ENCODE results near the gene TRPM3.
"Not testable (repeated sequence)": the region's sequence is repeated elsewhere in the genome, so short reads cannot be mapped to it uniquely, and the experiment has no call there.

Gene TRPM3

GRCh38 chr9:70773579-70773978, 347.8 kb downstream of the TRPM3 start:
- Histone ChIP-seq H3K27ac (ENCODE audit: low read depth, low read length) (no peak overlapping the region), H3K9ac (ENCODE audit: low read depth in 1 of 2, low read length in 2 of 2) (no peak overlapping the region), H3K9me3 (ENCODE audit: control insufficient read depth in 1 of 2, low read length in 2 of 2) (no peaks in the 10 kb centered on the region), H3K4me1 (ENCODE audit: control insufficient read depth in 1 of 2, insufficient read depth in 2 of 2, low read length in 2 of 2) (no peaks in the 10 kb centered on the region), H3K36me3 (ENCODE audit: control insufficient read depth in 1 of 2, insufficient read depth in 2 of 2, low read length in 2 of 2) (no peaks in the 10 kb centered on the region), H3K27me3 (ENCODE audit: control insufficient read depth in 1 of 2, insufficient read depth in 2 of 2, low read length in 2 of 2) (no peaks in the 10 kb centered on the region), H3K4me3 (ENCODE audit: low read depth in 1 of 2, low read length in 2 of 2) (no peak overlapping the region)

- Histone ChIP-seq H3K9me3 (ENCODE audit: control insufficient read depth in 1 of 2, low read length in 2 of 2) (no peaks in the 10 kb centered on the region), H3K9ac (ENCODE audit: low read depth in 1 of 2, low read length in 2 of 2) (no peak overlapping the region), H3K4me3 (ENCODE audit: low read depth in 1 of 2, low read length in 2 of 2) (no peak overlapping the region), H3K27me3 (ENCODE audit: control insufficient read depth in 1 of 2, insufficient read depth in 2 of 2, low read length in 2 of 2) (no peaks in the 10 kb centered on the region), H3K27ac (ENCODE audit: low read depth, low read length) (no peak overlapping the region), H3K4me1 (ENCODE audit: control insufficient read depth in 1 of 2, insufficient read depth in 2 of 2, low read length in 2 of 2) (no peaks in the 10 kb centered on the region), H3K36me3 (ENCODE audit: control insufficient read depth in 1 of 2, insufficient read depth in 2 of 2, low read length in 2 of 2) (no peaks in the 10 kb centered on the region)
Measured at GRCh38 chr9:70772601-70773000, 348.8 kb downstream of the TRPM3 start.

GRCh38 chr9:70765946-70766345, 355.5 kb downstream of the TRPM3 start:
- Histone ChIP-seq H3K9me3 (ENCODE audit: control insufficient read depth in 1 of 2, low read length in 2 of 2) (no peaks in the 10 kb centered on the region), H3K4me1 (ENCODE audit: control insufficient read depth in 1 of 2, insufficient read depth in 2 of 2, low read length in 2 of 2) (no peaks in the 10 kb centered on the region), H3K9ac (ENCODE audit: low read depth in 1 of 2, low read length in 2 of 2) (no peak overlapping the region), H3K27ac (ENCODE audit: low read depth, low read length) (no peak overlapping the region), H3K36me3 (ENCODE audit: control insufficient read depth in 1 of 2, insufficient read depth in 2 of 2, low read length in 2 of 2) (no peaks in the 10 kb centered on the region), H3K4me3 (ENCODE audit: low read depth in 1 of 2, low read length in 2 of 2) (no peak overlapping the region), H3K27me3 (ENCODE audit: control insufficient read depth in 1 of 2, insufficient read depth in 2 of 2, low read length in 2 of 2) (no peaks in the 10 kb centered on the region)

GRCh38 chr9:70761139-70761670, 360.2 kb downstream of the TRPM3 start:
- H3K4me1 ChIP-seq (ENCODE audit: control insufficient read depth in 1 of 2, insufficient read depth in 2 of 2, low read length in 2 of 2): no peaks in the 10 kb centered on the region
- H3K36me3 ChIP-seq (ENCODE audit: control insufficient read depth in 1 of 2, insufficient read depth in 2 of 2, low read length in 2 of 2): no peaks in the 10 kb centered on the region
- H3K9me3 ChIP-seq (ENCODE audit: control insufficient read depth in 1 of 2, low read length in 2 of 2): no peaks in the 10 kb centered on the region
- no peak overlapping the region for H3K4me3 ChIP-seq (ENCODE audit: low read depth in 1 of 2, low read length in 2 of 2)
- no peaks in the 10 kb centered on the region for H3K27me3 ChIP-seq (ENCODE audit: control insufficient read depth in 1 of 2, insufficient read depth in 2 of 2, low read length in 2 of 2)
- no peak overlapping the region for H3K9ac ChIP-seq (ENCODE audit: low read depth in 1 of 2, low read length in 2 of 2)
- no peak overlapping the region for H3K27ac ChIP-seq (ENCODE audit: low read depth, low read length)

- Histone ChIP-seq H3K9me3 (ENCODE audit: control insufficient read depth in 1 of 2, low read length in 2 of 2) (no peaks in the 10 kb centered on the region), H3K4me1 (ENCODE audit: control insufficient read depth in 1 of 2, insufficient read depth in 2 of 2, low read length in 2 of 2) (no peaks in the 10 kb centered on the region), H3K27me3 (ENCODE audit: control insufficient read depth in 1 of 2, insufficient read depth in 2 of 2, low read length in 2 of 2) (no peaks in the 10 kb centered on the region), H3K27ac (ENCODE audit: low read depth, low read length) (no peak overlapping the region), H3K36me3 (ENCODE audit: control insufficient read depth in 1 of 2, insufficient read depth in 2 of 2, low read length in 2 of 2) (no peaks in the 10 kb centered on the region), H3K9ac (ENCODE audit: low read depth in 1 of 2, low read length in 2 of 2) (no peak overlapping the region), H3K4me3 (ENCODE audit: low read depth in 1 of 2, low read length in 2 of 2) (no peak overlapping the region)
Measured at GRCh38 chr9:70760228-70760627, 361.2 kb downstream of the TRPM3 start.

GRCh38 chr9:70753311-70753710, 368.1 kb downstream of the TRPM3 start:
- H3K27me3 ChIP-seq (ENCODE audit: control insufficient read depth in 1 of 2, insufficient read depth in 2 of 2, low read length in 2 of 2): no peaks in the 10 kb centered on the region
- no peak overlapping the region for H3K9ac ChIP-seq (ENCODE audit: low read depth in 1 of 2, low read length in 2 of 2)
- no peaks in the 10 kb centered on the region for H3K4me1 ChIP-seq (ENCODE audit: control insufficient read depth in 1 of 2, insufficient read depth in 2 of 2, low read length in 2 of 2)
- no peak overlapping the region for H3K27ac ChIP-seq (ENCODE audit: low read depth, low read length)
- H3K4me3 ChIP-seq (ENCODE audit: low read depth in 1 of 2, low read length in 2 of 2): no peak overlapping the region
- no peaks in the 10 kb centered on the region for H3K36me3 ChIP-seq (ENCODE audit: control insufficient read depth in 1 of 2, insufficient read depth in 2 of 2, low read length in 2 of 2)
- H3K9me3 ChIP-seq (ENCODE audit: control insufficient read depth in 1 of 2, low read length in 2 of 2): no peaks in the 10 kb centered on the region

GRCh38 chr9:70749066-70749465, 372.4 kb downstream of the TRPM3 start:
- H3K9ac ChIP-seq (ENCODE audit: low read depth in 1 of 2, low read length in 2 of 2): no peak overlapping the region
- no peaks in the 10 kb centered on the region for H3K36me3 ChIP-seq (ENCODE audit: control insufficient read depth in 1 of 2, insufficient read depth in 2 of 2, low read length in 2 of 2)
- no peaks in the 10 kb centered on the region for H3K4me1 ChIP-seq (ENCODE audit: control insufficient read depth in 1 of 2, insufficient read depth in 2 of 2, low read length in 2 of 2)

GRCh38 chr9:70747261-70747718, 374.1 kb downstream of the TRPM3 start:
- no peak overlapping the region for H3K9ac ChIP-seq (ENCODE audit: low read depth in 1 of 2, low read length in 2 of 2)
- H3K27ac ChIP-seq (ENCODE audit: low read depth, low read length): no peak overlapping the region
- no peaks in the 10 kb centered on the region for H3K9me3 ChIP-seq (ENCODE audit: control insufficient read depth in 1 of 2, low read length in 2 of 2)
- no peaks in the 10 kb centered on the region for H3K27me3 ChIP-seq (ENCODE audit: control insufficient read depth in 1 of 2, insufficient read depth in 2 of 2, low read length in 2 of 2)
- no peaks in the 10 kb centered on the region for H3K4me1 ChIP-seq (ENCODE audit: control insufficient read depth in 1 of 2, insufficient read depth in 2 of 2, low read length in 2 of 2)
- no peaks in the 10 kb centered on the region for H3K36me3 ChIP-seq (ENCODE audit: control insufficient read depth in 1 of 2, insufficient read depth in 2 of 2, low read length in 2 of 2)
- H3K4me3 ChIP-seq (ENCODE audit: low read depth in 1 of 2, low read length in 2 of 2): no peak overlapping the region

More at GRCh38 chr9:70749066-70749465, 372.4 kb downstream of the TRPM3 start:
- Histone ChIP-seq H3K27ac (ENCODE audit: low read depth, low read length) (no peak overlapping the region), H3K27me3 (ENCODE audit: control insufficient read depth in 1 of 2, insufficient read depth in 2 of 2, low read length in 2 of 2) (no peaks in the 10 kb centered on the region), H3K9me3 (ENCODE audit: control insufficient read depth in 1 of 2, low read length in 2 of 2) (no peaks in the 10 kb centered on the region), H3K4me3 (ENCODE audit: low read depth in 1 of 2, low read length in 2 of 2) (no peak overlapping the region)

- no peaks in the 10 kb centered on the region for H3K27me3 ChIP-seq (ENCODE audit: control insufficient read depth in 1 of 2, insufficient read depth in 2 of 2, low read length in 2 of 2)
- no peak overlapping the region for H3K9ac ChIP-seq (ENCODE audit: low read depth in 1 of 2, low read length in 2 of 2)
- H3K4me1 ChIP-seq (ENCODE audit: control insufficient read depth in 1 of 2, insufficient read depth in 2 of 2, low read length in 2 of 2): no peaks in the 10 kb centered on the region
Measured at GRCh38 chr9:70746760-70747159, 374.7 kb downstream of the TRPM3 start.

GRCh38 chr9:70746316-70746715, 375.1 kb downstream of the TRPM3 start:
- Histone ChIP-seq H3K9me3 (ENCODE audit: control insufficient read depth in 1 of 2, low read length in 2 of 2) (no peaks in the 10 kb centered on the region), H3K9ac (ENCODE audit: low read depth in 1 of 2, low read length in 2 of 2) (no peak overlapping the region), H3K27me3 (ENCODE audit: control insufficient read depth in 1 of 2, insufficient read depth in 2 of 2, low read length in 2 of 2) (no peaks in the 10 kb centered on the region), H3K4me1 (ENCODE audit: control insufficient read depth in 1 of 2, insufficient read depth in 2 of 2, low read length in 2 of 2) (no peaks in the 10 kb centered on the region), H3K27ac (ENCODE audit: low read depth, low read length) (no peak overlapping the region), H3K36me3 (ENCODE audit: control insufficient read depth in 1 of 2, insufficient read depth in 2 of 2, low read length in 2 of 2) (no peaks in the 10 kb centered on the region), H3K4me3 (ENCODE audit: low read depth in 1 of 2, low read length in 2 of 2) (no peak overlapping the region)

More at GRCh38 chr9:70746760-70747159, 374.7 kb downstream of the TRPM3 start:
- H3K4me3 ChIP-seq (ENCODE audit: low read depth in 1 of 2, low read length in 2 of 2): no peak overlapping the region
- H3K9me3 ChIP-seq (ENCODE audit: control insufficient read depth in 1 of 2, low read length in 2 of 2): no peaks in the 10 kb centered on the region
- H3K36me3 ChIP-seq (ENCODE audit: control insufficient read depth in 1 of 2, insufficient read depth in 2 of 2, low read length in 2 of 2): no peaks in the 10 kb centered on the region
- no peak overlapping the region for H3K27ac ChIP-seq (ENCODE audit: low read depth, low read length)

- not testable (repeated sequence) for H3K36me3 ChIP-seq (ENCODE audit: control insufficient read depth in 1 of 2, insufficient read depth in 2 of 2, low read length in 2 of 2); H3K27ac ChIP-seq (ENCODE audit: low read depth, low read length); H3K4me3 ChIP-seq (ENCODE audit: low read depth in 1 of 2, low read length in 2 of 2); H3K9ac ChIP-seq (ENCODE audit: low read depth in 1 of 2, low read length in 2 of 2); H3K27me3 ChIP-seq (ENCODE audit: control insufficient read depth in 1 of 2, insufficient read depth in 2 of 2, low read length in 2 of 2); H3K4me1 ChIP-seq (ENCODE audit: control insufficient read depth in 1 of 2, insufficient read depth in 2 of 2, low read length in 2 of 2); H3K9me3 ChIP-seq (ENCODE audit: control insufficient read depth in 1 of 2, low read length in 2 of 2)
Measured at GRCh38 chr9:70724794-70725193, 396.6 kb downstream of the TRPM3 start.

Data from duodenal mucosa (tissue), 2 donors.